Fibroblast of skin of right quadriceps (primary cell): Measurements from ENCODE around the gene NHEJ1.

Source experiments
- DNase-seq: peaks from one replicate; pipeline ENCODE4 v3.0.0-alpha.2; 2013

The NHEJ1 gene

DNA sequence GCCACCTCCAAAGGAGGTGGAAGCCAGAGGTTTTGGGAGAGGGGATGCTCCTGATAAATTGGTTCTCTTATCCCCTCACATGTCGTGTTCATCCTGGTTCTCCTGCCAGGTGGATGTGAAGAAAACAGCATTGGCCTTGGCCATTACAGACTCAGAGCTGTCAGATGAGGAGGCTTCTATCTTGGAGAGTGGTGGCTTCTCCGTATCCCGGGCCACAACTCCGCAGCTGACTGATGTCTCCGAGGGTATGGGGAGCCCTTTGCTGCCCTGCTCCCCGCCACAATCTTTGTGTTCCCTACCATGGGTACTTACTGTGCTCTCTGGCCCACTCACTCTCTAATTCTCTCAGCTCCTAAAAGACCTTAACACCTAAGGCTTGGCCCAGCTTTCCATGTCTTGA is 20.9 kb upstream of the NHEJ1 start:
- DNase-seq: no peak

DNA sequence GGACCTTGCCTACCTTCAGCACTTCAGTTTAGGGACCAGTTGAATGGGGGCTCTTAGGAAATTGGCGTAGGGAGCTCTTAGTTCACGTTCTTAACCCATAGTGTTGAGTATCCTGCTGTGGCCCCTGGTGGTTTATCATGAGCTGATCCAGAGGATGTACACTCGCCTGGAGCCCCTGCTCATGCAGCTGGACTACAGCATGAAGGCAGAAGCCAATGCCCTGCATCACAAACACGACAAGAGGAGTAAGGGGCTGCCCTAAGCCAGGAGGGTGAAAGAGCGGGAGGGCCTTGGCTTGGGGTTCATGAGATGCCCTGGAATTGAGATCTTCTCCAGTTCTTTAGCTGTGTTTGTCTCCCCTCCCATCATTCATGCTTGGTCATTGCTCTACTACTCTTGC is 20.3 kb upstream of the NHEJ1 start:
- DNase-seq: no peak

DNA sequence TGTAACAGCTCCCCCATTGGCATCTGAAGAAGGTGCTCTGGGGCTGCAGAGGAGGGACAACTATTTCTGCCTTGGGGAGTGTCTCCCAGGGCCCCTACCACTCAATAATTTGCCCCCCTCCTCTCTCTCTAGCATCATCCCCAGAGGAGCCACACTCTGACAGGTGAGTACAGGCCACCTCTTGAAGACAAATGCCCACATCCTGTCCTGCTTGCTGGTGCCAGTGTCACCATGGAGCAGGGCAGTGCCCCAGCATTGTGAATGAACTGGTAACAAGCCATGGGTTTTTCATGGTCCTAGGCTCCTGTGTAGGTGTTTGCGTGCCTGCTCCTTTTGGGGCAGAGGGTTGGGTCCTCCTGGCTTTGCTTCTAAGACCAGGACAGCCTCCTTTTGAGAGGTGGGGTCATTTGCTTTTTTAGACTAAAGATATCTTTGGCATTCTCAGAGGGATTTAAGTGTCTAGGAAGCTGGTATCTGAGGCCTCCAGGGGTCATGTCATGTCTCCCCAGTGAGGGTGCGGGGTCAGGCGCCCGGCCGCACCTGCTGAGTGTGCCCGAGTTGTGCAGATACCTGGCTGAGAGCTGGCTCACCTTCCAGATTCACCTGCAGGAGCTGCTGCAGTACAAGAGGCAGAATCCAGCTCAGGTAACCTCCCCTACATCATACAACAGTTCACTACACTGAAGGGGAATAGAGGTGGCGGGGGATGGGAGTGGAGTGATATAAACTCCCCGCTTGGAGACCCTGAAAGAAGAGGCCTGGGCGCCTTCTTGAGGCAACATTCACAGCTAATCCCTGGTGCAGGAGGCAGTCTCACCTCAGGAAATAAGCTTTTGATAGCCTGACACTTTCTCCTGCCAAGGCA is 19.2 kb upstream of the NHEJ1 start:
- DNase-seq: no peak

DNA sequence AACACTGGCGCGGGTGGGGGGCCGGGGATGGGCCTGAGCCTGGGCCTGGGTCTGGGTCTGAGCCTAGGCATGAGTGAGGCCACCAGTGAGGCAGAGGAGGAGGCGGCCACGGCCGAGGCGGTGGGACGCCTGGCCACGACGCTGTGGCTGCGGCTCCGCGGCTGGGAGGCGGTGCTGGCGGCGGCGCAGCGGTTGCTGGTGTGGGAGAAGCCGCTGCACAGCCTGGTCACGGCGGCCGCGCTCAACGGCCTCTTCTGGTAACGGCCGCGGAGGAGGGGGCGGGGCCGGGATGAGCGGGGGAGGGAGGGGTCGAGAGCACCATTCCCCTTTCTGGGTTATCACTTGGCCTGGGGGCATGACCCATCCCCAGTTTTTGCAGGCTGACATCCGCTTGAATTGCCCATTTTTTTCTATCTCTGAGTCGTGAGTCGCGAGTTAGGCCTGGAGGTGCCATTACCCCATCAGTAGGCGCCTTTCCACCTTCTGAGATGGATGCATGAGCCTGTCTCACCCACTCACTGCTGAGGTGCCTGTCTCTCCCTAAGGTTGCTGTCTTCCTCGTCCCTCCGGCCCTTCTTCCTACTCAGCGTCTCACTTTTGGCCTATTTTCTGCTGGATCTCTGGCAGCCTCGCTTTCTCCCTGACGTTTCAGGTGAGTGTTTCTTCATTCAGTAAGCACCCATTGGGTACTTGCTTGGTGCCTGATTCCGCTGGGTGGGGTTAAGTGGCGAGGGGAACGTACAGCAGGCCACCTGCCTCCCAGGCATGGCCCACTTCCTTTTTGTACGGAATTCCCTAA is 18.0 kb upstream of the NHEJ1 start:
- DNase-seq: peak; percentile 16

DNA sequence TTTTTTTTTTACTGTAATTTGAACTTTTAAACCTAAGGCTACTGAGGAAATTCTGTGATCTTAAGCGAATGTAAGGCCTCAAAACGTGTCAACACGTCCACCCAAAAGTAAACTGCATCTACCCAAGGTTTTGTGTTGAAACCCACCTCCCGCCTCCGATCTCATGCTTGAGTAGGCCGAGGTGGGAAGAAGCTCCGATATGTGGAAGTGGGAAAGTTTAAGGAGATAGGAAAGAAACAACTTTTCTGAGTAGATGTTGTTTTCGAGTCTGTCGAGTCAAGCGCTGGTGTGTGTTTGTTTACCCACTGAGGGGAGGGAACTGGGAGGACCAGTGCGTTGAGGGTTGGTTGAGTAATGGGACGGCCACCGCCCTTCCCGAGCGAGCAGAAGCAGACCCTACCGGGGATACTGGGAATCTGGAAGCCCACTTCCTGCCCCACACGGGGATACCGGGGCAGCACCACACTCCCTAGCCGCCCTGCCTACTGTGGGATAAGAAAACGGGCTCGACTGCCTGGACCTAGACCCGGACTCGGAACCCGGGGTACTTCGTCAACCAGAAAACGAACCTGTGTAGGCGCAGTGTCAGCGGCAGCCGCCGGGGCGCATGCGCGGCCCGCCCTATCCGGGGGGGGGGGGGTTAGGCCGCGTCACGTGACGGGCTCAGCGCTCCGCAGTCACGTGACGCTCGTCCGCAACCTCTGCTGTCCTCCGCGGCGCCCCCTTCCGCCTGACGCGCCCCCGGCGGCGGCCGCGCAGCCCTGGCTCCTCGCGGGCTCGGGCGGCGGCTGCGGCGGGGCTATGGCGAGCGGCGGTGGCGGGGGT is 17.1 kb upstream of the NHEJ1 start, which contains the start of gene RETREG2:
Gene RETREG2 (plus strand): TSS at position 724 of the 825 bp plus-strand sequence. CDS start 78 bp downstream, at position 802.
- DNase-seq: peak; percentile 86

DNA sequence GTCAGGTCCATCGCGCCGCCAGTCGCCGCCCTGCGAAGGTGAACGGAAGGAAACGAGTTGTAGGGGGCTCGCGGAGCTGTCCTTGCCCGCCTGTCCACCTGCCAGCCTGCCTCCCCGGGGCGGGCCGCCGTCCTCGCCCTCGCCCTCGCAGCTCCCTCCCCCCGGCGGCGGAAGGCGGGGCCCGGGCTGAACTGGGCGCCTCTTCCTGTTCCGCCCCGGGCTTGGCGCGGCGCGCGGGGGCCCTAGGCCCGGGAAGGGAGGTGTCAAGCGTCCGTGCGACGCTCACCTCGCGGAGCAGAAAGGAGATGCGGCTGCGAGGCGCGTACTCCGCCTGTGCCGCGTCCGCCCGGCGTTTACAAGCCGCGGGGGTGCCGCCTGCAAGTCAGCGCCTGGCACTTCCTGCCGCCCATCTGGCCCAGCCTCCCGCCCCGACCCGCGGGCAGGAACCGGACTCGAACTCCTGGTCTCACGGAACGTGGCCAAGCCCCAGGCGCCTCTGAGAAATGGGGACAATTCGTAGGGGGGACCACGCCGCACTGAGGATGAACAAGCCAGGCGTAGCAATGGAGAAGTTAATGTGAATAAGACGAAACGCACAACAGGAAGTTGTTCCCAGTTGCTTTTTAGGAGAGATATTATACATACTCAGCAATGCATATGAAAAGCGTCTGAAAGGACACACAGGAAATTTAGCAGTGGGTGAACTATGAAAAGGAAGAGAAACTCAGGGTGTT is 16.4 kb upstream of the NHEJ1 start, which contains the start of gene CNPPD1:
Gene CNPPD1 (minus strand): TSS at position 108 of the 734 bp plus-strand sequence. CDS start 97 bp downstream, at position 11.
- DNase-seq: peak; percentile 77

DNA sequence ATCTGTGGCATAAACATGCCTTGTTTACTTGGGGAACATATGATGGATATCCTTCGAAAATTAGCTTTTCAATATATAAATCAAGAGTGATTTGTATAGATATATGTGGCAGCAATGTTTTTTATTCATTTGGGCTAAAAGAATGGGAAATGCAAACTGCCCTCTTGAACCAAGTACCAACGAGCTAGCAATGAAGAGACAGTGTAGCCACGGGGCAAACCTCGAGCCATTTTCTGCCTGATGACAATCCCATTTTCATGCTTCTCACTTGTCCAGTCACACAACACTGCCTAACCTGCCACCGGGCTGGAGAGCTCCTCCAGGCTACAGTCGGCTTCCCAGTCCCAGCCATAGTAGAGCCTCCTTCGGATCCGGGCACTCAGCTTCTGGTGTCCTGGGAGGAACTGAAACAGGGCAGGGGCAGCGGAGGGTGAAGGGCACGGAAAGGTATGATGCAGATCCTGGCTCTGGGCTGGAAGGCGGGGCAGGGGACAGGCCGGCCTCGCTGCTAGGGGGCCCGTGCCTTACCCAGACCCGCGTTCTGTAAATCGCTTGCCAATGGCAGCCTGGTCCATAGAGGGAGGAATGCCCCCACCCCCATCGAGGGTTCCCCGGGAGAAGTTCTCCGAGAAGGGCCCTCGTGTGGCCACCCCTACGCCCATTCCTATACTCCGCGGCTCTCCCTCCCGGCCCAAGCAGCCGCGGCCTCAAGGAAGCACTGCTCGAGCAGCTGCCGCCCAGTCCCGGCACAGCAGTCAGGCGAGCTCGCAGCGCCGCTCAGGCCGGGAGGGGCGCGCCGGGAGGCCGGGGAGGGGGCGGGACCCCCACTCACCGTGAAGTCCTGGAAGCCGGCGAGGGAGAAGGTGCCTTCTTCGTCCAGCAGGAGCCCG is 15.6 kb upstream of the NHEJ1 start:
- peak; percentile 23 for DNase-seq

DNA sequence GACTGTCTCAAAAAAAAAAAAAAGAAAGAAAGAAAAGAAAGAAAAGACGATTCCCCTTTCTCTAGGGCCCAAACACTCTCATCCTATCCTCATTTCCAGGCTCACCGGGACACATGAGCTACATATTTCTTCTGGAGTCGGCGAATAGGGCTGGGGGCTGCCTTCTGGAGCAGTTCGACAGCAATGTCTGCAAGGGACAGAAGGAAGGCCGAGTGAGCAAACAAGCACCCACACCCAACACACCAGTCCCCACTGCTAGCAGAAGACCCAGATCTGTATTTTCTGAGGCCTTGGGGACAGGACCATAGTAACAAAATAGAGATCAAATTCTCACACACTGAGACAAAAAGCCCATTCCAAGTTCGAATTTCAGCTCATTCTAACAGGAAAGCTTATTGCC is 14.9 kb upstream of the NHEJ1 start:
- DNase-seq: no peak

DNA sequence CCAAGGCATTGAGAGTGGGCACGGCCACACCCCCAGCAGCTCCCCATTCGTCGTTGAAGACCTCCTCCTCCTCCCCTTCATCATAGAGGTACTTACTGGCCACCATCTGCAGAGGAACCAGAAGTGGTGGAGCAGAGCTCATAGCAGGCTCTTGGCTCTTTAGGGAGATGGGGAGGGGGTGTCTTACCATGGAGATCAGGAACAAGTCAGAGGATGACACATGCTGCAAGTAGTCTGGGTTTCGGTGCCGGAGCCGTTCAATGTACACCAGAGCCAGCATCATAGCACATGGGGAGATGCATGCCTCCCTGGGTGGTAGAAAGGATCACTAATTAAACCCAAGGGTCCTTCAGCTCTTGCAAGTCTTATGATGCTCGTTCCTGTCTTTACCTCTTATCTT is 14.2 kb upstream of the NHEJ1 start:
- no peak for DNase-seq

DNA sequence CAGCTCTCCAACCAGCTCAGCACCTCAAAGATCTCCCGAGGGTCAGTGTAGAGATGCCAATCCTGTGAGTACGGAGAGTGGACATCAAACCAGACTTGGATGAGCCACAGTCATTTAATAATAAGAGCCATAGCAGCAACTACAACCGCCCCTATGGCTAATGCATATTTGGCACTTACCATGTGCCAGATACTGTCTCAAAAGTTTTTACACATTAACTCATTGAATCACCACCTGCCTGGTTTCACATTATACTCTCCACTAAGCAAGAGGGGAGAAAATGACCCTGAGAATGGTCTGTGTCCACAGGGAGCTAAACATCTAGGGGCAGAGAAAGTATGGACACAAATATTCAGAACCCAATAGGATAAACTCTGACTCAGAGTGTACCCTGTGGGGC is 13.5 kb upstream of the NHEJ1 start:
- no peak for DNase-seq

DNA sequence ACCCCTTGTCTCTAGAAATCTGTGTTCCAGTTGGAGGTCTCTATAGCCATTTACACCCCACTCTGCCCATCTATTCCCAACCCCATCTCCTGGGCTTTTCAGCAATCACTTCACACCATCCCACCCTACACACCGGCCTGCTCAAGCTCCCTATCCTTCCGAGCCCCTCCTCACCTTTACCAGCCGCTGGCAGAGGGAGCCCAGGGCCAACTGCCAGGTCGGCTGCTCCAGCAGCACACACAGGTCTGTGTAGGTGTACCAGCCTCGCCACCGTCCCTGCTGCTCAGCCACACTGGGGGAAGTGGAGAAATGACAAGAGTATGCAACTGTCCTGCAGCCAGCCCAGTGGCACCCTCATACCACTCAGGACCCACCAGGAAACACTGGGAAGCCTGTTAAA is 12.6 kb upstream of the NHEJ1 start:
- DNase-seq: no peak

DNA sequence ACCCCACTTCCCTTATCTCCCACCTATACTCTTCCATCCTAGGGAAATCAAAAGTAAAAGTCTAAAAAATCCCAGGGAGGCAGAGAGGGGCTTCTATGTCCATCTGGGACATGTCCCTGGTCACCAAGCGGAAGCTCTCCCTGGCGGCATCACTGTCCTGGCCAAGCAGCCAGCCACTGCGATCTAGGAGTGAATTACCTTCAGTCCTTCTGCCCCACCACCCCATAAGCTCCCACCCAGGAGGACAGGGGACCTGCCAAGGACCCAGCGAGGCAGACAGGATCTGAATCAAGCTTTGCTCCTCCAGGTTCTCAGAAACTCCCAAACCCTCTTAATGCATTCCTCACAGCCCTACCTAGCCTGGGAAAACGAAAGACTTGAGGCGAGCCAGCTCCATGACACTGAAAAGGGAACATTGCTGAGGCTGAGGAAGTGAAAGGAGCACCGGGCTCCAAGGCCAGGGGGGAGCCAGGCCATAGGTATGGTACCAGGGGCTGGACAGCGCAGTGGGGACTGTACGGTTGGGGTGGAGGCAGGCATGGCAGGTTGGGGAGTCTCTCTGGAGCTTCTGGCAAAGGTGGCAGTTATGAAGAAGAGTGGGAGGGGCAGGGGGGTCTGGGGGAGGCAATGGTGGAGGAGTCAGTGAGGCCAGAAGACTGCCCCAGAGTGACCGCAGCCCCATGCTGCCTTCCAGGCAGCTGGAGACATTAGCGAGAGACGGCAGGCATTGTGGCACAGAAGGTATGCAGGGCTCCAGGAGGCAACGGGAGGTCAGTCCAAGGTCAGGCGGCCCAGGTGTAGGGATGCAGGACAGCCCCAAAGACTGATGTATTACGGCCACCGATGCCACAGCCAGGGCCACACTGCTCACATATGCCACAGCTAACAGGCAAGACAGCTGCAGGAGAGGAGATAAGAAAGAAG is 11.9 kb upstream of the NHEJ1 start:
- no peak for DNase-seq

DNA sequence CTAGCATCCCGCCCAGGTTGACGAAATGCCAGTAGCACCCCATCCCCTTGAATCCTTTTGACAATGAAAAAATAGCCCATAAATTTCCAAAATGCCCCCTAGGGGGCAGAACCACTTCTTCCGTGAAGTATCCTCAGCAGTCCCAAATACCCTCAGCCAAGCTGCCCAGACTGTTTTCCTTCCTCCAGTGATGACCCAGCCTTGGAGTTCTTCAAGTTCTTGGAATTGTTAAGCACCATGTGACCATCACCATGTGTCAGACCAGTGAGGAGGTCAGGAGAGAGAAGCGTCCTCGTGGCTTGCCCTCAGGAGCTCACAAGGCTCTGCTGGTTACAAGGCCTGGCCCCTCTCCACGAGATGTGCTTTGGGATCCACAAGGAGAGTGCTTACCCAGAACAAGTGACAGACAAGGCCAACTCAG is 10.6 kb upstream of the NHEJ1 start:
- peak; percentile 64 for DNase-seq

DNA sequence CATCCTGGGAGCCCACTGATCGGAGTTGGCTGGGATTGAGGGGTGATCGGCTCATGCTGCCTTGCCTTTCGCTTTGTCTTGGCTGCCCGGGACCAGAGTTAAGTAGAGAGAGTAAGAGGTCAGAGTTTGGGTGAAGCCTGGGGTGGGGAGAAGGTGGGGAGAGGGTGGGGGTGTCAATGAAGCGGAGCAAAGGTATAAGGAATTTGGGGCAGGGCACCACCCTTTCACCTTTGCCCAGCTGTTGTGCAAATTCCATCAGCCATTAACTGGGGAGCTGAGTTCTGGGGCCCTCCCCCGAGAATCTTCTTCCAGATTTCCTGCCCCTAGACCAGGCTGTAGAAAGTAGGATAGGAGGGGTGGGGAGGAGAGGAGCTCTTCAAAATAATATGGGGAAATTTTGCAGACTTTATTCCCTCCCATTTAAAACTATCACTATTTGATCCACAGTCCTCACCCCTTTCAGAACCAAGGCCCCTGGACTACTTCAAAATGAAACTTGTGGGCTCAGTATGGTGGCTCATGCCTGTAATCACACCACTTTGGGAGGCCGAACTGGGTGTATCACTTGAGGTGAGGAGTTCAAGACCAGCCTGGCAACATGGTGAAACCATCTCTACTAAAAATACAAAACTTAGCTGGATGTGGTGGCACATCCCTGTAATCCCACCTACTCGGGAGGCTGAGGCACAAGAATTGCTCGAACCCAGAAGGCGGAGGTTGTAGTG is 9.5 kb upstream of the NHEJ1 start, which contains the start of gene SLC23A3:
Gene SLC23A3 (minus strand): TSS at position 100 of the 725 bp plus-strand sequence. CDS start 45 bp downstream, at position 55.
- DNase-seq: no peak

DNA sequence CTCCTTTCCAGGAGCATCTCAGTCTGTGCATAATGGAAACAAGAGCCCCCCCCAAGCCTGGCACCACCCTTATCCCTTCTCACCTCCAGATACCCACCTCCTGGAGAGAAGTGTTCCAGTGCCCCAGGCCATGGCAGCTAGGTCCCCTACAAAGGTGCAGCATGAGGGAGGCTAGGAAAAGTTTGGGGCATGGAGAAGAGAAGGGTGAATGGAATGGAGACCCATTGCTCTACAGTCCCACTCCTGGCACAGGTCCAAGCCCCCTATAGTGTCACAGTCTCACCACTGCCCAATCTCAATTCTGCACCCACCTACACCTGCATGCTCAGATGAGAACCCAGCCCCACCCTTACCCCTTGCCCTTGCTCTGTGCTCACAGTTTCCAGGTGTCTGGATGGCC is 8.3 kb upstream of the NHEJ1 start:
- no peak for DNase-seq

DNA sequence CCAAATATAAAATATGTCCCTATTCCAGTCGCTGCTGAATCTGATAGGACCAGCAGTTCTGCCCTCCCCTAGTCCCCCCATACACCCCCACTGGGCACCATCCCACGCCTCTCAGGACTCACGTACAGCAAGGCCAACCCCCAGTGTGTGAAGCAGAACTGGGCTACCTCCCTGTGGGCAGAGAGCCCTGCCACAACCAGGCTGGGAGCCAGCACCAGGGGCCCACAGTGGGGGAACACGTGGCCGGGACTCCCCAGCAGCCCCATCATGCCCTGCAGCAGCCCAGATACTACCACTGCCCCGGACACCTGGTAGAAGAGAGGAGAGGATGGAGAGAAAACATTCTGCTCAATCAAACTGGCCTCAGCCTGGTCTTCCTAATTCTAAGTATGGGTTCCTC is 7.9 kb upstream of the NHEJ1 start:
- DNase-seq: no peak

DNA sequence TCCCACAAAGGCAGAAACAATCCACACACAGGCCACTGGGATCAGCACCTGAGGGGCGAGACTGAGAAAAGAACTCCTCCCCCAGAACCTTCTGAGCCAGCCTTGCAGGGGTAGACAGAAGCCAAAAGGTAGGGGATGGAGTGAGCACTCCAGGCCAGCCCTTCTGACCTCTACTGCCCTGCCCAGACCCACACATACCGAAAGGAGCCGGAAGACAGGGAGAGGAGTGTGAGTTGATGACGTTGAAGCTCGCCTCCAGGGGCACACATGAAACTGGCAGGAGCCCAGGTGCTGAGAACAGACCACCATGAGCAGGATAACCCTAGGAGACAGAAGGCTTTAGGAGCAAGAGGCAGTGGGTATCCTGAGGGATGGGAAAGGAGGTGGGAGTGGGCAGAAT is 7.4 kb upstream of the NHEJ1 start:
- no peak for DNase-seq

DNA sequence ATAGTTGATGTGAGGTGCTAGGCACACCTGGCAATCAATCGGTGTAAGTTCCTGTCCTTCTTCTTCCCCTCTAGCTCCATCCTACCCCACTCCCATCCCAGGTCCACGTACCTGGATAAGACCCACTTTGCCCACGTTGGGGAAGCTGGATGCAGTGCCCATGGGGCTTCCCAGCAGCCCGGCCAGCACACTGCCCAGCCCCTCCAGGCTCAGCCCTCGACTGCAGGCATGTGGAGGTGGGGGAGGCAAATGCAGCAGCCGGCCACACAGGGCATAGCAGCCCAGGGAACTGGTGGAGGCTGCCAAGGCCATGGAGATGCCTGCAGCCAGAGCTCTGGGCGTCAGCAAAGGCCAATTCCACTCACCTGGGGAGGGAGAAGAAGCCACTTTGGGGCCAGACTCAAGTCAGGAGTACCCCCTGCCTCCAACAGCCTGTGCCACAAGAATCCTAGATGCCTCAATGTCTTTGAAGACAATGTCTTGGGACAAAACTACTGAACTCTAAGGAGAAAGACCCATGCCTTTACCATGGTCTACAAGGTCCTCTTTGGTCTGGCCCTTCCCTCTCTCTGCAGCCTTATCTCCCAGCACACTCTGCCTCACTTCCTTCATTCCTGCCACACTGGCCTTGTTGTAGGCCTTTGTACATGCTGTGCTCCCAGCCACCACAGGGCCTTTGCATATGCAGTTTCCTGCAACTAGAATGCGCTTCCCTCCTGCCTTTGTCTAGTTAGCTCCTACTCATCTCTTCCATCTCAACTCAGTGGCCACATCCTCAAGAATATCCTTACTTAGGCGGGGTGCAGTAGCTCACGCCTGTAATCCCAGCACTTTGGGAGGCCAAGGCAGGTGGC is 4.7 kb upstream of the NHEJ1 start:
- DNase-seq: no peak
